KMS-11 (cell line): ENCODE measurements around the gene MAML3.

Experiments
- H2AFZ ChIP-seq: fragments of 200-600 bp; sonication (generic); 2 replicates; pipeline ENCODE4 v1.6.1; 2016; ENCODE audit warnings: antibody characterized with exemption, mixed run types, low read depth
- H3K27ac ChIP-seq: fragments of 200-600 bp; sonication (generic); 2 replicates; pipeline ENCODE4 v1.6.1; 2016; ENCODE audit warnings: mild to moderate bottlenecking, mixed run types
- H3K27me3 ChIP-seq: fragments of 200-600 bp; sonication (generic); 2 replicates; pipeline ENCODE4 v1.6.1; 2017; ENCODE audit warnings: mild to moderate bottlenecking, low read depth, mixed run types, moderate library complexity; ENCODE audit not compliant: insufficient read depth
- H3K36me3 ChIP-seq: fragments of 200-600 bp; sonication (generic); 2 replicates; pipeline ENCODE4 v1.6.1; 2017; ENCODE audit warnings: mild to moderate bottlenecking, mixed run types; ENCODE audit not compliant: insufficient read depth
- H3K4me1 ChIP-seq: fragments of 200-600 bp; sonication (generic); 2 replicates; pipeline ENCODE4 v1.6.1; 2016; ENCODE audit warnings: mild to moderate bottlenecking, low read depth, mixed run types; ENCODE audit not compliant: poor library complexity, severe bottlenecking
- H3K4me2 ChIP-seq: fragments of 200-600 bp; sonication (generic); 2 replicates; pipeline ENCODE4 v1.7.0; 2016; ENCODE audit warnings: mild to moderate bottlenecking, mixed run types
- H3K4me3 ChIP-seq: fragments of 200-600 bp; sonication (generic); IDR thresholded peaks from 2 replicates; pipeline ENCODE4 v1.6.1; 2017; ENCODE audit warnings: low read depth, low read length, mixed read lengths; ENCODE audit not compliant: insufficient read depth
- H3K79me2 ChIP-seq: fragments of 200-600 bp; sonication (generic); 2 replicates; pipeline ENCODE4 v1.6.1; 2016; ENCODE audit warnings: low read depth, mixed run types; ENCODE audit not compliant: insufficient read depth
- H3K9ac ChIP-seq: fragments of 200-600 bp; sonication (generic); 2 replicates; pipeline ENCODE4 v1.6.1; 2016; ENCODE audit warnings: mild to moderate bottlenecking, mixed run types
- H4K20me1 ChIP-seq: fragments of 200-600 bp; sonication (generic); 2 replicates; pipeline ENCODE4 v1.6.1; 2016; ENCODE audit warnings: mild to moderate bottlenecking, mixed run types; ENCODE audit not compliant: insufficient read depth
- CTCF ChIP-seq: fragments of 200-600 bp; sonication (generic); conservative IDR thresholded peaks from 2 replicates; pipeline ENCODE4 v1.6.1; 2017; ENCODE audit warnings: low read depth, mild to moderate bottlenecking, antibody characterized with exemption, low read length, moderate library complexity, mixed read lengths

MAML3 gene

GRCh38 chr4:140027101-140027500 lies 126.9 kb downstream of the MAML3 start:
- no peak for TF ChIP-seq CTCF

GRCh38 chr4:140025470-140025869 lies 128.5 kb downstream of the MAML3 start:
- no peak for TF ChIP-seq CTCF
- no peaks in the 10 kb centered on the region for H3K27me3 ChIP-seq
- H3K4me3 ChIP-seq, result no peak overlapping the region
- no peaks in the 10 kb centered on the region for H3K36me3 ChIP-seq
- H2AFZ ChIP-seq, result no peak overlapping the region
- no peak overlapping the region for H3K27ac ChIP-seq
- H3K4me1 ChIP-seq, result no peaks in the 10 kb centered on the region
- H3K9ac ChIP-seq, result no peak overlapping the region
- no peak overlapping the region for H3K4me2 ChIP-seq
- H3K79me2 ChIP-seq, result no peaks in the 10 kb centered on the region
- H4K20me1 ChIP-seq, result no peaks in the 10 kb centered on the region

More at GRCh38 chr4:140027101-140027500, 126.9 kb downstream of the MAML3 start:
- no peaks in the 10 kb centered on the region for H3K4me1 ChIP-seq
- no peak overlapping the region for H3K27ac ChIP-seq
- H3K4me3 ChIP-seq, result no peak overlapping the region
- H4K20me1 ChIP-seq, result no peaks in the 10 kb centered on the region
- H3K27me3 ChIP-seq, result no peaks in the 10 kb centered on the region
- H3K4me2 ChIP-seq, result no peak overlapping the region
- H2AFZ ChIP-seq, result no peak overlapping the region
- H3K36me3 ChIP-seq, result no peaks in the 10 kb centered on the region
- no peaks in the 10 kb centered on the region for H3K79me2 ChIP-seq
- H3K9ac ChIP-seq, result no peak overlapping the region

- Histone ChIP-seq H4K20me1 (no peaks in the 10 kb centered on the region), H3K4me2 (no peak overlapping the region), H3K79me2 (no peaks in the 10 kb centered on the region), H3K4me3 (no peak overlapping the region), H3K9ac (no peak overlapping the region), H2AFZ (no peak overlapping the region), H3K4me1 (no peaks in the 10 kb centered on the region), H3K27me3 (no peaks in the 10 kb centered on the region), H3K27ac (no peak overlapping the region), H3K36me3 (no peaks in the 10 kb centered on the region)
- TF ChIP-seq CTCF, result no peak
Measured at GRCh38 chr4:140020457-140021361, 133.3 kb downstream of the MAML3 start.

GRCh38 chr4:140019619-140020347 lies 134.2 kb downstream of the MAML3 start:
- H3K27ac ChIP-seq, result no peak overlapping the region
- H3K9ac ChIP-seq, result no peak overlapping the region

More at GRCh38 chr4:140019619-140020347, 134.2 kb downstream of the MAML3 start:
- Histone ChIP-seq H3K4me1 (no peaks in the 10 kb centered on the region), H2AFZ (no peak overlapping the region), H4K20me1 (no peaks in the 10 kb centered on the region), H3K79me2 (no peaks in the 10 kb centered on the region), H3K27me3 (no peaks in the 10 kb centered on the region), H3K4me3 (no peak overlapping the region), H3K36me3 (no peaks in the 10 kb centered on the region), H3K4me2 (no peak overlapping the region)
- TF ChIP-seq CTCF, result no peak
